ENCODE measurements around the gene USP24.

The USP24 gene

DNA sequence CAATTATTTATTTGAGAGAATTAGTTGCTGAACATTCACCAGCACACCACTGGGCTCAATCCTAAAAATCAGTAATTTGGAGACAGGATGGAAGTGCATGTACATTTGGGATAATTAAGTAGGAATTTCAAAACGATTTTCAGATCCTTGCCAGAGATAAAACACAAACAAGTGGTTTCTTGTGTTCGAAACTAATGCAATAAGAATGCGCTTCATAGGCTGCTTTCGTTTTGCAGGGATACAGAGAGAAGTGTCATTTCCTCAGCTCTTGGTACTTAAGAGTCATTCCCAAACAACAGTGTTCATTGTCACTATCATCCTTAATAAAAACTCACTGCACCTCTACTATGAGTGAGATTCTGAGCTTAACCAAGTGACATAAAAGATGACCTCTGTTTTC lies 20.6 kb upstream of the USP24 start:
- H3F3A ChIP-seq (ENCODE audit: control insufficient read depth, insufficient read depth): no peaks in the 10 kb centered on the region
- H3K79me2 ChIP-seq (ENCODE audit: control insufficient read depth, low read length): no peaks in the 10 kb centered on the region
- H3K9me3 ChIP-seq (ENCODE audit: control insufficient read depth, insufficient read depth, low read length): no peaks in the 10 kb centered on the region
- no peaks in the 10 kb centered on the region for H3K4me1 ChIP-seq (ENCODE audit: control insufficient read depth, low read length)
- no peaks in the 10 kb centered on the region for H3K9me2 ChIP-seq (replicated peaks; ENCODE audit: control insufficient read depth, low read length)
- no peak overlapping the region for H3K4me2 ChIP-seq (ENCODE audit: low read length)
- H4K20me1 ChIP-seq (ENCODE audit: control insufficient read depth, insufficient read depth, low read depth, low read length): no peaks in the 10 kb centered on the region
- no peaks in the 10 kb centered on the region for H3K36me3 ChIP-seq (ENCODE audit: control insufficient read depth, low read length)
- H3K4me3 ChIP-seq (ENCODE audit: low read length): no peak overlapping the region
- H3K27ac ChIP-seq (ENCODE audit: low read depth, low read length): no peak overlapping the region
- TF ChIP-seq EZH2phosphoT487 (IDR thresholded peaks at IDR 0.05; ENCODE audit: borderline replicate concordance, low read length): no peak
- TF ChIP-seq, protein P1, sequence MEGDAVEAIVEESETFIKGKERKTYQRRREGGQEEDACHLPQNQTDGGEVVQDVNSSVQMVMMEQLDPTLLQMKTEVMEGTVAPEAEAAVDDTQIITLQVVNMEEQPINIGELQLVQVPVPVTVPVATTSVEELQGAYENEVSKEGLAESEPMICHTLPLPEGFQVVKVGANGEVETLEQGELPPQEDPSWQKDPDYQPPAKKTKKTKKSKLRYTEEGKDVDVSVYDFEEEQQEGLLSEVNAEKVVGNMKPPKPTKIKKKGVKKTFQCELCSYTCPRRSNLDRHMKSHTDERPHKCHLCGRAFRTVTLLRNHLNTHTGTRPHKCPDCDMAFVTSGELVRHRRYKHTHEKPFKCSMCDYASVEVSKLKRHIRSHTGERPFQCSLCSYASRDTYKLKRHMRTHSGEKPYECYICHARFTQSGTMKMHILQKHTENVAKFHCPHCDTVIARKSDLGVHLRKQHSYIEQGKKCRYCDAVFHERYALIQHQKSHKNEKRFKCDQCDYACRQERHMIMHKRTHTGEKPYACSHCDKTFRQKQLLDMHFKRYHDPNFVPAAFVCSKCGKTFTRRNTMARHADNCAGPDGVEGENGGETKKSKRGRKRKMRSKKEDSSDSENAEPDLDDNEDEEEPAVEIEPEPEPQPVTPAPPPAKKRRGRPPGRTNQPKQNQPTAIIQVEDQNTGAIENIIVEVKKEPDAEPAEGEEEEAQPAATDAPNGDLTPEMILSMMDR (IDR thresholded peaks at IDR 0.05; ENCODE audit: low read depth, low read length, poor library complexity, severe bottlenecking): no peak
- peaks cover 21% of the 10 kb centered on the region for H3K27me3 ChIP-seq (ENCODE audit: control insufficient read depth, low read length)

DNA sequence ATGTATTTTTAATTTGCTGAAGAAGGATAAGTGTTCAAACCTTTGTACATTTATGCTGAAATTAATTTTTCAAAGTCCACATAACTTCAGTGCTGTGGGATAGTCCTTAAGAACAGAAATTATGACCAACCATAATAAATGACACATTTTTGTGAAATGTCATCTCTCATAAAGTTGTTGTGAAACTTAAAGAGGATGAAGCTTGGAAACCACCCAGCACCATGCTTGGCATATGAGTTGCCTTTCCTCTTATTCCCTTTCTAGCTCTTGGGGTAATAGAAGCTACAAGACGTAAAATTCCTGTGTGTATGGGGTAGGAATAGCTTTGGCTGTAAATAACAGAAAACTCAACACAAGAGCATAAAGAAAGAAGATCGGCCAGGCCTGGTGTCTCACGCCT lies 18.9 kb upstream of the USP24 start:
- Histone ChIP-seq H3K9me2 (replicated peaks; ENCODE audit: control insufficient read depth, low read length) (no peaks in the 10 kb centered on the region), H3K79me2 (ENCODE audit: control insufficient read depth, low read length) (no peaks in the 10 kb centered on the region), H3K36me3 (ENCODE audit: control insufficient read depth, low read length) (no peaks in the 10 kb centered on the region), H3F3A (ENCODE audit: control insufficient read depth, insufficient read depth) (no peaks in the 10 kb centered on the region), H3K4me2 (ENCODE audit: low read length) (no peak overlapping the region), H3K4me1 (ENCODE audit: control insufficient read depth, low read length) (no peaks in the 10 kb centered on the region), H3K9me3 (ENCODE audit: control insufficient read depth, insufficient read depth, low read length) (no peaks in the 10 kb centered on the region), H4K20me1 (ENCODE audit: control insufficient read depth, insufficient read depth, low read depth, low read length) (no peaks in the 10 kb centered on the region), H3K4me3 (ENCODE audit: low read length) (no peak overlapping the region), H3K27me3 (ENCODE audit: control insufficient read depth, low read length) (peaks cover 27% of the 10 kb centered on the region), H3K27ac (ENCODE audit: low read depth, low read length) (no peak overlapping the region)
- TF ChIP-seq, protein P1 (IDR thresholded peaks at IDR 0.05; ENCODE audit: low read depth, low read length, poor library complexity, severe bottlenecking): no peak
- TF ChIP-seq EZH2phosphoT487 (IDR thresholded peaks at IDR 0.05; ENCODE audit: borderline replicate concordance, low read length): no peak

DNA sequence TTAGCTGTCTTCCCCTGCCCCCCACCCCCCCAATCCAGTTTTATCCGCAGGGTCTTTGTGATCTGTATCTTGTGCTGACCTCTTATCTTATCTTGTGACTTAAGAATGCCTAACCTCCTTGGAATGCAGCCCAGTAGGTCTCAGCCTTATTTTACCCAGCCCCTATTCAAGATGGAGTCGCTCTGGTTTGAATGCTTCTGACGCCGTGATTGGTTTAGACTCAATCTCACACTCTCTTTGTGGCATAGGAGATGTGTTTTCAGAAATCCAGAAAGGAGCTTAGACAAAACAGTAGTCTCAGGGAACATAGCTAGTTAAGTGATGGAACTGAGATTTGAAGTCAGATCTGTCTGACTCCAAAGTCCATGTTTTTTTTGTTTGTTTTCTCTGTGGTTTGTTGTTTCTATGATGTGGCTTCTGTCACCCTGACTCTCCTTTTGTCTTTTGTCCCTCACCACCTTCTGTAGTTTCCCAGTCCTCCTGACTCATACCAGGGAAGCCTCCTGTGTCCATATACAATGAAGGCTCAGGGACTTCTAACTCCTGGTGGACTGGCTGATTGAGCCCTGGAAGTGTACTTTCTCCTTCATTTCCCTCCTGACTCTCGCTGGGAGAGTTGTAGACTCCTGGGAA lies 18.1 kb upstream of the USP24 start:
- Histone ChIP-seq H4K20me1 (ENCODE audit: control insufficient read depth, insufficient read depth, low read depth, low read length) (no peaks in the 10 kb centered on the region), H3K27me3 (ENCODE audit: control insufficient read depth, low read length) (peaks cover 27% of the 10 kb centered on the region), H3K79me2 (ENCODE audit: control insufficient read depth, low read length) (no peaks in the 10 kb centered on the region), H3K36me3 (ENCODE audit: control insufficient read depth, low read length) (no peaks in the 10 kb centered on the region), H3K9me2 (replicated peaks; ENCODE audit: control insufficient read depth, low read length) (no peaks in the 10 kb centered on the region), H3K4me2 (ENCODE audit: low read length) (no peak overlapping the region), H3K4me3 (ENCODE audit: low read length) (no peak overlapping the region), H3K9me3 (ENCODE audit: control insufficient read depth, insufficient read depth, low read length) (no peaks in the 10 kb centered on the region), H3K4me1 (ENCODE audit: control insufficient read depth, low read length) (no peaks in the 10 kb centered on the region), H3F3A (ENCODE audit: control insufficient read depth, insufficient read depth) (no peaks in the 10 kb centered on the region), H3K27ac (ENCODE audit: low read depth, low read length) (no peak overlapping the region)
- TF ChIP-seq EZH2phosphoT487 (IDR thresholded peaks at IDR 0.05; ENCODE audit: borderline replicate concordance, low read length): no peak
- TF ChIP-seq, protein P1 (IDR thresholded peaks at IDR 0.05; ENCODE audit: low read depth, low read length, poor library complexity, severe bottlenecking): no peak

Data from DOHH2 (cell line).